HUDEP-2 (cell line): Measurements from ENCODE around the gene STX1B.

Experiments used
- DNase-seq, 76 experiments: peaks; one replicate each; lab custom pipeline; 2025; ENCODE audit not compliant: unreplicated experiment in 76 of 76; lab: John Stamatoyannopoulos, UW

Gene STX1B

DNA sequence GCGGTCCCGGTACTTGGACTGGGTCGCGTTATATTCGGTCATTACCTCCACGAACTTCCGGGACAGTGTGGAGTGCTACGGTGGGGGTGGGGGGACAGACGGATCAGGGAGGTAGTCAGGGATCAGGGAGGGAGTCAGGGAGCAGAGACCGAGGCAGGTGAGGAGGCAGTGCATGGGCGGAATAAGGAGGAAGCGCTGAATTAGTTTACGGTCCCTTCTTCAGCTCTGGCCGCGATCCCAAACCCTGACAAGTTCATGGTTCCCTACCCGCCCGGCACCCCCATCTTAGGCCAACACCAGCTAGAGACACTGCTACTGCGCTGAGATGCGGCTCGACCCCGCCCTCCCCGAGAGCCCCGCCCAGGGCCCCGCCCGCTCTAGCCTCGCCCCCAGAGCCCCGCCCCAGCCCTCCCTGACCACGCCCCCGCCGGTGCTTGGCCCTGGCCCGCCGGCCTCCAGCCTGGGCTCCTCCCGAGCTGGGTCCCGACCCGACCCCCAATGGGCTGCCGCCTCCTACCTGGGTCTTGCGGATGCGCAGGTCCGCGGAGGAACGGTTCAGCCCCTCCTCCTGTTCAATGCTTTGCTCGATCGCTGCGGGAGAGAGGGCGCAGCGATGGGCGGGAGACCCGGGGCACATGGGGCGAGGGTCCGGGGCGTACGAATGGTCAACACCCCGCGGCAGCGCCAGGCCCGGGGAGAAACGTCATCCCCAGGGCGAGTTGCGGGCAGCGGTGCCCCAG is 13.3 kb downstream of the STX1B start:
- peak in 66 of 76 experiments; percentile 9 to 85 (median 68) for DNase-seq

- no peak for DNase-seq
Observed at GRCh38 chr16:30996324-30996984, 14.0 kb downstream of the STX1B start.

DNA sequence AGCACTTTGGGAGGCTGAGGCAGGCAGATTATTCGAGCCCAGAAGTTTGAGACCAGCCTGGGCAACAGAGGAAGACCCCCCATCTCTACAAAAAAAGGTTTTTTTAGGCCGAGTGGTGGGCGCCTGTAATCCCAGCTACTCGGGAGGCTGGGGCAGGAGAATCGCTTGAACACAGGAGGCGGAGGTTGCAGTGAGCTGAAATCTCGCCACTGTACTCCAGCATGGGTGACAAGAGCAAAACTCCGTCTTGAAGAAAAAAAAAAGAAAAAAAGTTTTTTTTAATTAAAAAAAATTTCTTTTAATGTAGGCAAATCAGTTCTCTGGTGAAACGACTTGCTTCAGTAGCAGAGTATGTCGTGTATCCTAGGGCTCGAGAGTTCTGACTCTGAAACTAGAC is 14.5 kb downstream of the STX1B start:
- no peak for DNase-seq

DNA sequence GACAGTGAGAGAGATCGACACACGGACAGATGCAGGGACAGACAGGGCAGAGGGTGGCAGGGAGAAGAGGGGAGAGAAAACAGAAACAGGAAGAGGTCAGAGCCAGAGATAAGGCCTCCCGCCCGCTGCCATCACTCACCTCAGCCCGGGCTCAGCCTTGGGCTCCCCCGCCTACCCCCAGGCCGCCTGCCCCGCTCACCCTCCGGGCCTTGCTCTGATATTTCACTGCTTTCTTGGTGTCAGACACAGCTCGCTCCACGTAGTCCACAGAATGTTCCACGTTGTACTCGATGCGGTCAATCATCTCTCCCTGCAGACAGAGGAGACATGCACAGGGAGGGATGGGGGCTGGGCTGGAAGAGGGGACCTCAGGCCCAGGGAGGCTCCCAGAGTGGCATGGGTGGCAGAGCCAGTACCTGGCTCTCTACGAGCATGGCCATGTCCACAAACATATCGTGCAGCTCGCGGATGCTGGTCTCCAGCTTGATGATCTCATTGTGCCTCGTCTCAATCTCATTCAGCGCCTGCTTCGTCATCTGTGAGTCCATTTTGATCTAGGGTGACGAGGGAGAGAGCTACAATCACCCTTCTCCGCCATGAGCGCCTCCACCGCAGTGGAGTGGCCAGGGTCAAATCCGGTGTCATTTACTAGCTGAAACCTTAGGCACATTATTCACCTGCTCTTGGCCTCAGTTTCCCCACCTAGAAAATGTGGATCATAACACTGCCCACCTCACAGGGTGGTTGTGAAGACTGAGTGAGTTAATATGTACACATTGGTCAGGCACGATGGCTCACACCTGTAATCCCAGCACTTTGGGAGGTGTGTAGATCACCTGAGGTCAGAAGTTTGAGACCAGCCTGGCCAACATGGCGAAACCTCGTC is 17.3 kb downstream of the STX1B start:
- DNase-seq, result peak in 33 of 76 experiments; percentile 9 to 51 (median 31)

- DNase-seq, result no peak
Observed at GRCh38 chr16:30992276-30992780, 18.1 kb downstream of the STX1B start.

DNA sequence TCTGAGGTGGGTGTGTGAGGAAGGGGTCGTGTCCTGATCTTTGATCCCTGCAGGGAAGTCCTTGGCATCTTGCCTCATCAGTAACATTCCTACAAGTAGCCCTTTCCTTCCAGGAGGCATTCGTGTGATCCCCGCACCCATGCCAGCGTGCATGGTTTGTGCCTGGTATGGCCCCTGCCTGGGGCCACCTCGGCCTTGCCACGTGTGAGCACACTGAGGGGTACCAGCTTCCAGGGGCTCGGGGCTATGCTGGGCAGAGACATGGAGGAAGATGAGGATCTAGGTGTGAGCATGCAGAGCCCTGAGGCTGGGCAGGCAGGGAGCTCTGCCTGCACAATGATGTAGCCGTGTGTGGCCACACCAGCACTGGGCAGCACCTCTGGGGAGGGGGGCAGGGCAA is 19.4 kb downstream of the STX1B start:
- no peak for DNase-seq

DNA sequence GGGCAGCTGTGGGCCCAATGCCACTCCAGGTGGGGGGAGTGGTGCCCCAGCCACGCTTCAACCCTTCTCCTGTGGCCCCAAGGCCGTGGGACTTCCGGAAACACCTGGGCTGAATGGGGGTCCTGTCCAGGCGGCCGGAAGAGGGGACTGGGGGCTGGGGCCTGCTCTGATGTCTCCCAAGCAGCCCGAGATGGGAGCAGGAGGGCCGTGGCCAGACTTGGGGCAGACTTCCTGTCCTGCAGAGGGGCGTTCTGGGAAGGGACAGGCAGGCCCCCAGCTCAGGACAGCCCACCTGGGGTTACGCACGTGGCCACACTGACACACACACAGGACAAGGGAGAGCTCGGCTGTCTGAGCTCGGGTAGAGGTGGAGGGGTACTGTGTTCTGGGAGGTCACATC is 20.3 kb downstream of the STX1B start:
- no peak for DNase-seq

- DNase-seq, result no peak
Observed at GRCh38 chr16:30989469-30990047, 20.9 kb downstream of the STX1B start.

DNA sequence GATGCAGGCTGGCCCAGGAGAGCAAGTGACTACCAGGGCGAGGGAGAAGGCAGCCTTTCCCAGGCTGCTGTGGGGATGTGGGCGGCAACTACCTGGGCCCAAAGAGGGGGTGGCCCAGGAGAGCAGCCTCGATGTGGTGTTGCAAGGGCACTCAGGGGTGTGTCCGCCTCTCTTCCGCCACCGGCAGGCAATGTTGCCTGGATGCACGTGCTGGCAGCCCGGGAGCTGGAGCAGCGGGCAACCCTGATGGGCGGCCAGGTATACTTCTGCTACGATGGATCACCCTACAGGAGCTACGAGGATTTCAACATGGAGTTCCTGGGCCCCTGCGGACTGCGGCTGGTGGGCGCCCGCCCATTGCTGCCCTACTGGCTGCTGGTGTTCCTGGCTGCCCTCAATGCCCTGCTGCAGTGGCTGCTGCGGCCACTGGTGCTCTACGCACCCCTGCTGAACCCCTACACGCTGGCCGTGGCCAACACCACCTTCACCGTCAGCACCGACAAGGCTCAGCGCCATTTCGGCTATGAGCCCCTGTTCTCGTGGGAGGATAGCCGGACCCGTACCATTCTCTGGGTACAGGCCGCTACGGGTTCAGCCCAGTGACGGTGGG is 22.8 kb downstream of the STX1B start:
- no peak for DNase-seq

GRCh38 chr16:30986129-30986991 is 24.1 kb downstream of the STX1B start:
- DNase-seq, result no peak

DNA sequence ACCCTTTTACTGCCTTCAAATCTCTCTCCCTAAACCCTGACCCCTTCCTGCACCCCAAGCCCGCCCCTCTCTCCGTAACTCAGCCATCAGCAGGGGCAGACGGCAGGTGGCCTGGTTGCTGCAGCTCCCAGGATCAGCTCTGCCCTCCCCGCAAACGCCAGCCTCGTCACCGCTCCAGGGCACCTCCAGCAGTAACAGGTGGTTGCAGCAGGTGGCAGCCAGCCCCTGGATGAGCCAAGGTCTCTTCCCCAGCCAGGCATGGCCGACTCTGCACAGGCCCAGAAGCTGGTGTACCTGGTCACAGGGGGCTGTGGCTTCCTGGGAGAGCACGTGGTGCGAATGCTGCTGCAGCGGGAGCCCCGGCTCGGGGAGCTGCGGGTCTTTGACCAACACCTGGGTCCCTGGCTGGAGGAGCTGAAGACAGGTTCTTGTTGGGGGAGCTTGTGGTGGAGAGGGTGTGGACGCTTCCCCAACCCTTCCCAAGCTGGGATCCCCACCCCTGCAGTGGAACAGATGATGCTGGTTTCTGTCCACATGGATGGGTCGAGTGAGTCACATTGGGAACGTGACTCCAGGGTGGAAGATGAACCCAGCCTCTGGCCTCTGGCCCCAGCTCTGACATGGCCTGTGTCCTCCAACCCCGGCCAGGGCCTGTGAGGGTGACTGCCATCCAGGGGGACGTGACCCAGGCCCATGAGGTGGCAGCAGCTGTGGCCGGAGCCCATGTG is 24.9 kb downstream of the STX1B start:
- DNase-seq, result no peak

DNA sequence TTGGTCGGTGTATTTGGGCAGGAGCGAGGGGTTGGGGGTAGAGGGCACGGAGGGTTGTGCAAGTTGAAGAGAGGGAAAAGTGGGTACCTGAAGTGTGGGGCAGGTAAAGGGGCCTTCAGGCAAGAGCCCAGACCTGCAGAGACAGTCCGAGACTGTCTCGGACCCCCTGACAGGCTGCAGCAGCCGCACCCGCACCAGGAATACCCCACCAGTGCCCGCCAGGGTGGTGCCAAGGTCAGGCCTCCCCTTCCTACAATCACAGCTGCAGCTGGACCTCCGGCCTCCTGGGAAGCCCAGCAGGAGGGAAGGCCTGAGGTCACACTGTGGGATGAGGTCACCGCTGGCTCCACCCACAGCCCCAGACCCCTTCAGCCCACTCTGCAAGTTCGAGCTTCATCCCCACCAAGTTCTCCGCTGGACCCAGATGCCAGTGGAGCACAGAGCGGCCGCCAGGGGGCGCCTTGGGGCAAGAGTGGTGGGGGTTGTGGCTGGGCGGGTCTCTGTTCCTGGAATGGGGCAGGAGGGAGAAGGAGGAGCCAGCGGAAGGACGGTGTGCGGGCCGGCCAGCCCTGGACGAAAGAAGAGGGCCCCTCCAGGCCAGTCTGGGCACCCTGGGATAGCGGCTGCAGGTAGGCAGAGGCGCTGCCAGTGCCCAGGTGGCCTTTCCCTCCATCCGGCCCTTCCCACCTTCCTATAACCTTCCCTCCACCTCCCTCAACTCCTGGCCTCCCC is 25.6 kb downstream of the STX1B start, which contains the start of gene HSD3B7:
TSS of gene HSD3B7 (plus strand) at position 539 of the 732 bp plus-strand sequence. CDS start 452 bp downstream, outside the sequence.
- peak in 67 of 76 experiments; percentile 25 to 88 (median 71) for DNase-seq

DNA sequence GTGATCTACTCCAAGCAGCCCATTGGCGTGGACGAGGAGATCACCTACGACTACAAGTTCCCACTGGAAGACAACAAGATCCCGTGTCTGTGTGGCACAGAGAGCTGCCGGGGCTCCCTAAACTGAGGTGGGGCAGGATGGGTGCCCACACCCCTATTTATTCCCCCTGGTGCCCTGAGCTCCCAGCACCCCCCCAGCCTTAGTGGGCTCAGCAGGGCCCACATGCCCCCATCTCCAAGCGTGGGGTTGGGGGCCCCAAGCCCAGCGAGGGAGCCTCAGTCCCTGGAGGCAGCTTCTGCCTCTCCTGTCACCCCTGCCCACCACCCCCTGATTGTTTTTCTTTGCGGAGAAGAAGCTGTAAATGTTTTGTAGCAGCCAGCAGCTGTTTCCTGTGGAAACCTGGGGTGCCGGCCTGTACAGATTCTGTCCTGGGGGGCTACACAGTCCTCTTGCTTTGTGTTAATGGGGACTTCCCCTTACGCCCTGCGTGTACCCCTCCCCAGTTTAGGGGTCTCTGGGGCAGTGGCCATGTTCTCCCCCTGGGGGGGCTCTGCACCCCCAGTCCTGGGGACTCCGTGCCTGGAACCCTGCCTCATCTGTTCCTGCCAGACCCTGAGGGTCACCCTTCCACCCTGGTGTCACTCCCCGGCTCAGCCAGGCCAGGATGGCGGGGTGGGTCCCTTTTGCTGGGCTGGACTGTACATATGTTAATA is 26.4 kb downstream of the STX1B start:
- DNase-seq, result no peak

DNA sequence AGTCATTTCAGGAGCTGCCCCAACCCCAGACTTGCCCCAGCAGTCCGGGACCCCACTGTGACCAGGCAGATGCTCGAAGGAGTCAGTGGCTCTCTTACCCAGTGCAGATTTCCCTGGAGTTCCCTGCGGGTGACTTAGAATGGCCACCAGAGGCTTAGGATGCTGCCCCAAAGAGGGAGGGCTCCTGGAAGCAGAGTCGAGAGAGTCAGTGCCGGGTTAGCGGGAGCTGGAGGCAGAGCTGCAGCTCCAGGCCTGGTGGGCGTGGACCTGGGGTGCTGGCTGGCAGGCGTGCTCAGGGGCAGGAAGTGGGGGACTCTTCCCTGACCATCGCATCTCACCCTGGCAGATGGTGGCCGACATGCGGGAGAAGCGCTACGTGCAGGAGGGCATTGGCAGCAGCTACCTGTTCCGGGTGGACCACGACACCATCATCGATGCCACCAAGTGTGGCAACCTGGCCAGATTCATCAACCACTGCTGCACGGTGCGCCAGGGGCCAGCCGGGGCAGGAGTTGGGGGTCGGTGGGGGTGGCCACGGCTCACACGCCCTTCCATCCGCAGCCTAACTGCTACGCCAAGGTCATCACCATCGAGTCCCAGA is 27.0 kb downstream of the STX1B start:
- no peak for DNase-seq

- no peak for DNase-seq
Observed at GRCh38 chr16:30982548-30983288, 27.7 kb downstream of the STX1B start.

DNA sequence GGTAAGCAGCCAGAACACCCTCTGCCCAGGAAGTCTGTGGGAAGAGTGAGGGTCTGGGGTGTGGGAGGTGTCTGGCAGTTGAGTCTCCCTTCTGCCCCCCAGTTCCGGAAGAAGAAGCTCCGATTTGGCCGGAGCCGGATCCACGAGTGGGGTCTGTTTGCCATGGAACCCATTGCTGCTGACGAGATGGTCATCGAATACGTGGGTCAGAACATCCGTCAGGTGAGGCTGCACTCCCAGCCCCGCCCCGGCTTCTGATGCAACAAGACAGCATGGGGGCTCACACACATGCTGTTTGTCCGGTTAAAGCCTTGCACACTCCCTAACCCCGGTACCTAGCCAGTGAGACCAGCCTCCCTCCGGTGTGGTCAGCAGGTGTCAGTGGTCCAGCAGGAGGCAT is 29.5 kb downstream of the STX1B start:
- no peak for DNase-seq
